Uterus (tissue), 4 donors: ENCODE data around the gene ZDHHC8. TPM values are rescaled to one million over a fixed set of nuclear protein-coding genes. Genes with fewer than 3 reads are reported as not detected.

ENCODE experiments used
- DNase-seq, 2 donors: peaks; one replicate each; pipeline ENCODE4 v3.0.0-alpha.2; 2019 to 2020
- H3K27ac ChIP-seq, 2 donors: fragments of 200-600 bp; sonication (generic); 1 replicate in 1 of 2; 2 replicates in 1 of 2; pipeline ENCODE4 v1.5.1; 2016 to 2018
- H3K27me3 ChIP-seq, 2 donors: fragments of 200-600 bp; sonication (generic); one replicate each; pipeline ENCODE4 v1.5.1; 2018 to 2019; ENCODE audit warnings: control low read depth in 1 of 2
- H3K36me3 ChIP-seq, 2 donors: fragments of 200-600 bp; sonication (generic); one replicate each; pipeline ENCODE4 v1.5.1; 2019; ENCODE audit warnings: control low read depth in 1 of 2
- H3K4me1 ChIP-seq, 2 donors: fragments of 200-600 bp; sonication (generic); one replicate each; pipeline ENCODE4 v1.5.1; 2018 to 2019; ENCODE audit warnings: control low read depth in 1 of 2
- H3K4me3 ChIP-seq, 2 donors: fragments of 200-600 bp; sonication (generic); 1 replicate in 1 of 2; 2 replicates in 1 of 2; pipeline ENCODE4 v1.5.1; 2018 to 2019; ENCODE audit warnings: mild to moderate bottlenecking in 1 of 2
- H3K9me3 ChIP-seq, 2 donors: fragments of 200-600 bp; sonication (generic); one replicate each; pipeline ENCODE4 v1.5.1; 2019; ENCODE audit warnings: control low read depth in 1 of 2
- POLR2A ChIP-seq, 2 donors: fragments of 450-650 bp; IDR thresholded peaks; one replicate each; pipeline ENCODE4 v1.6.1; 2016; ENCODE audit warnings: antibody characterized with exemption in 2 of 2, mild to moderate bottlenecking in 1 of 2, moderate library complexity in 1 of 2
- intact Hi-C: fragments of 100-400 bp; cut with DNase I; formaldehyde crosslinking; loops from one replicate; pipeline ENCODE4 v1.15.1; 2023; ENCODE audit warnings: low total_unique reads
- total RNA-seq, 4 donors: library from RNA; depleted of rRNA in 3 of 4; stranded (reverse); fragments of >200 nt in 3 of 4; gene quantifications; one replicate each; pipeline versions ENCODE4 v1.1.0 to v1.2.4, GENCODE V29; 2014 to 2023
- TF ChIP-seq, protein P1 (sequence below), 4 experiments: fragments of 200-600 bp in 2 of 4; fragments of 450-650 bp in 2 of 4; sonication (generic) in 2 of 4; IDR thresholded peaks; one replicate each; pipeline ENCODE4 v1.5.1; 2016 to 2019; ENCODE audit warnings: antibody characterized with exemption in 4 of 4, mild to moderate bottlenecking in 2 of 4, moderate library complexity in 1 of 4
- donor health status: DM: yes; HTN: yes; CAD: no.

ZDHHC8 gene
- total RNA-seq, 4 donors from 2014 or later = 2.4 to 87.9 (median 20.1) TPM

DNA sequence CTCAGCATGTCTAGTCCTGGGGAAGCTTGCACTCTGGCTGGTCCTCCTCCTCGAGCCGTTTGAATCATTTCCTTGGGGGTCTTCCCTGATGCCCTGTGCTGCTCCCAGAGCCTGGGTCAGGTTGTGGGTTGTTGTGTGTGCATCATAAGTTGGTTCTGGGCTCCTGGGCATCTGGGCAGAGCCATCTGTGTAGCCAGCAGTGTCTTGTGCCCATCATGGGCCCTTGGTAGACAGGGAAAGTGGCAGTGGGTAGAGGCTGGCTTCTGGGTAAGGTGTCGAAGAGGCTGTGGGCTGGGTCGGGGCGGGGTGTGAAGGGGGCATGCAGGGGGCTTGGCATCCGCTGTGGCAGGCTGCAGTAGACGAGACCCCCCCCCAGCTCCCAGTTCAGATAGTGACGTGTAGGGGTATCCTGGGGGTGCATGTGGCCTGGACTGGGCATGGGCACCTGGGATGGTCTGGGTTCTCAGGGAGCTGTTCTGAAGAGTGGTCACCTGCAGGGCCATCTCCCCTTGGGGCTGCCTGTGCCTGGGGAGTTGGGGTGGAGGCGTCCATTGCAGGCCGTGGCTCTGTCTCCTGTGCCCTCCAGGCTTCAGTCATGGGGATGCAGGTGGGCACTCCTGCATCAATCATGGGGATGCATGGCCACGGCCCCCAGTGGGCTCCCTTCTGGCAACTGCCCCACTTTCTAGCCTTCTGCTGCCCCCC, 7.4 kb upstream of the ZDHHC8 start:
- DNase-seq = no peak
- no peaks in the 10 kb centered on the region for H3K9me3 ChIP-seq
- intact Hi-C loops = no loop called here
- H3K4me3 ChIP-seq = no peak overlapping the region
- H3K36me3 ChIP-seq = no peaks in the 10 kb centered on the region
- no peak for TF ChIP-seq POLR2A (IDR thresholded peaks at IDR 0.05)
- TF ChIP-seq, protein P1, sequence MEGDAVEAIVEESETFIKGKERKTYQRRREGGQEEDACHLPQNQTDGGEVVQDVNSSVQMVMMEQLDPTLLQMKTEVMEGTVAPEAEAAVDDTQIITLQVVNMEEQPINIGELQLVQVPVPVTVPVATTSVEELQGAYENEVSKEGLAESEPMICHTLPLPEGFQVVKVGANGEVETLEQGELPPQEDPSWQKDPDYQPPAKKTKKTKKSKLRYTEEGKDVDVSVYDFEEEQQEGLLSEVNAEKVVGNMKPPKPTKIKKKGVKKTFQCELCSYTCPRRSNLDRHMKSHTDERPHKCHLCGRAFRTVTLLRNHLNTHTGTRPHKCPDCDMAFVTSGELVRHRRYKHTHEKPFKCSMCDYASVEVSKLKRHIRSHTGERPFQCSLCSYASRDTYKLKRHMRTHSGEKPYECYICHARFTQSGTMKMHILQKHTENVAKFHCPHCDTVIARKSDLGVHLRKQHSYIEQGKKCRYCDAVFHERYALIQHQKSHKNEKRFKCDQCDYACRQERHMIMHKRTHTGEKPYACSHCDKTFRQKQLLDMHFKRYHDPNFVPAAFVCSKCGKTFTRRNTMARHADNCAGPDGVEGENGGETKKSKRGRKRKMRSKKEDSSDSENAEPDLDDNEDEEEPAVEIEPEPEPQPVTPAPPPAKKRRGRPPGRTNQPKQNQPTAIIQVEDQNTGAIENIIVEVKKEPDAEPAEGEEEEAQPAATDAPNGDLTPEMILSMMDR (IDR thresholded peaks at IDR 0.05) = no peak
- H3K27me3 ChIP-seq = no peaks in the 10 kb centered on the region
- H3K27ac ChIP-seq = no peak overlapping the region
- H3K4me1 ChIP-seq = no peaks in the 10 kb centered on the region

DNA sequence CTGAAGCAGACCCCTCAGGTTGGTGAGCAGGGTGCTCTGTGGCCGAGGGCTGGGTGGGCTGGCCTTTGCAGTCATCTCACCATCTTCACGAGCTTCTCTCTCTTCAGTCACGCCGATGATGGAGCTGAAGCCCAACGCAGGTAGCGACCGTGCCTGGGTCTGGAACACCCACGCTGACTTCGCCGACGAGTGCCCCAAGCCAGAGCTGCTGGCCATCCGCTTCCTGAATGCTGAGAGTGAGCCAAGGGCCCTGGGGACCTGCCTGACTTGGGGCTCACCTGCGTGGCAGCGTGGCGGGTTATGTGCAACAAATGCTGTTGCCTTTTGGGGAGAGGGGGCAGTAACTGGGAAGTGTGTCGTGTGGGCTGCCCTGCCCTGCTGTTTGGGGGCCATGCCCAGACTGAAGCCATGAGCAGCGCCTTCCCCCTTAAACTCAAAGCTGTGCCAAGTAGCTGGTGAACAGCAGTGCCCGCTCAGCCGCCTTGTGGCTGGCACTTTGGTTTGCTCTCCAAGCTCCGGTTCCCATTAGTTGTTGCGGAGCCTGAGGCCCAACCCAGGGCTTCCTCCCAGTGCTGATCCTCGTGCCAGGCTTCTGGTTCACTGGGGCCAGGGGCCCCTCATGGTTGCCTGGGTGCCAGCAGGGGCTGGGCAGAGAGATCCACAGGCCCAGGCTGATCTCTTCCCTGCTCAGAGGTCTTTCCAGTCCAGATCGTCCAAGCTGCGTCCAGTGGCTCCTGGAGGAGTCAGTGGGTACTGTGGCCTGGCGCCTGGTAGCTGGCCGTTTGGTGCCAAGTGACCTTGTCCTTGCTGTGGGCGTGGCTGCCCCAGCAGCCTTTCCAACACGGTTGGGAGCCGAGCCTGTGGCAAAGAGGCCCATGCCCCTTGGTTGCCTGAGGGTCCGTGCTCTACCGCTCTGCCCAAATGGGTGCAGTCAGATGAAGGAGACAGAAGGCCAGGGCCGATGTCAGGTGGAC, 6.1 kb upstream of the ZDHHC8 start:
- H3K4me1 ChIP-seq = no peaks in the 10 kb centered on the region
- TF ChIP-seq, protein P1 (IDR thresholded peaks at IDR 0.05) = no peak
- no peak for TF ChIP-seq POLR2A (IDR thresholded peaks at IDR 0.05)
- no peaks in the 10 kb centered on the region for H3K9me3 ChIP-seq
- no peaks in the 10 kb centered on the region for H3K27me3 ChIP-seq
- H3K27ac ChIP-seq = no peak overlapping the region
- no peak overlapping the region for H3K4me3 ChIP-seq
- no peaks in the 10 kb centered on the region for H3K36me3 ChIP-seq
- intact Hi-C loops = no loop called here
- no peak for DNase-seq

DNA sequence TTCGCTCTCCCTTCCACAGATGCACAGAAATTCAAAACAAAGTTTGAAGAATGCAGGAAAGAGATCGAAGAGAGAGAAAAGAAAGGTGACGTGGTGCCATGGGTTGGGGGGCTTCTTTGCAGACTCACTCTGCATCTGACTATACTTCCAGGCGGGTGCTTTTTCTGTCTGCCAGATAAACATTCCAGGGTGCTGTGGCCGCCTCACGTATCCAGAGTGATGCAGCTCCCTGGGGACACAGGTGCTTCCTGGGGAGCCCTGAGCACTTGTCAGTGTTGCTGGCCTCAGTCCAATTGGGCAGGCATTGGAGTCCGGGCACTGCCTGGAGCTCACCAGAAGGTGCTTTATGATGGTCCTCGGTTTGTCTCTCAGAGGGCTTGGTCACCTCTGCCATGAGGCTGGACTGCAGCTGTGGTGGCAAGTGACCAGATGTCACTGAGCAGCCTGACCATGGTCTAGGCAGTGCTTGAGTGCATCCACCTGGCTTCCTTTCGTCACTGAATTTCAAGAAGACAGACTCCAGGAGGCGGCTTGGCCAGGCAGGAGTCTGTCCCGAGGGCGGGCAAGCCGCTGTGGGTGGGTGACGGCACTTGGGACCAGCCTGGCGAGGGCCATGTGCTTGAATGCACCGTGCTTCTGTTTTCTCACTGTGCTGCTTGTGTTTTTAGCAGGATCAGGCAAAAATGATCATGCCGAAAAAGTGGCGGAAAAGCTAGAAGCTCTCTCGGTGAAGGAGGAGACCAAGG, 5.1 kb upstream of the ZDHHC8 start:
- Histone ChIP-seq H3K27me3 (no peaks in the 10 kb centered on the region), H3K36me3 (no peaks in the 10 kb centered on the region), H3K9me3 (no peaks in the 10 kb centered on the region), H3K4me1 (no peaks in the 10 kb centered on the region), H3K4me3 (no peak overlapping the region), H3K27ac (no peak overlapping the region)
- TF ChIP-seq, protein P1 (IDR thresholded peaks at IDR 0.05) = no peak
- no peak for TF ChIP-seq POLR2A (IDR thresholded peaks at IDR 0.05)
- intact Hi-C loops = no loop called here
- DNase-seq = no peak

DNA sequence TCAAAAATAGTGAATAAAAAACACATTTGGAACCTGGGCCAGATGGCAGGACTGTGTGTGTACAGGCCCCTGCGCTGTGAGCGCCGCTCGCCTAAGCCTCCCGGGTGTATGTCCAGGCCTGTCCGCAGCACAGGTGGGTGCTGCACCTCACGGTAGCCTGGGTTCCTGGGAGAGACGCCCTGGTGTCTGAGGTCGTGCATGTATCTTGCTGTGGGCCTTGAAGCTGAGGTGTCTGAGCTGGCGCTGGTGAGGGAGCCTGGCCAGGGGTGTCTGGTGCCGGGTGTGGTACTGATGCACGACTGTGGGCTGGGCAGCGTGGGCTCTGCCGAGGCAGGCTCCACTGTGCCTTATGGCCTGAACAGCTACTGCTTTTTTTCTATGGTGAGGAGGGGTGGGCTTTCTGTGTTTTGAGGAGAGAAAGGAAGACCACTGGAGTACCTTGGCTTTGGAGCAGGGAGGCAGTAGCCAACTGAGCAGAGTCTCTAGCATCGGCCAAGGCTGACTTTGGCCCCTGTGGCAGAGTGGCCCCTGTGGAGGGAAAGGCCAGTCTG, 4.2 kb upstream of the ZDHHC8 start:
- TF ChIP-seq, protein P1 (IDR thresholded peaks at IDR 0.05) = no peak
- TF ChIP-seq POLR2A (IDR thresholded peaks at IDR 0.05) = no peak
- Histone ChIP-seq H3K27me3 (no peaks in the 10 kb centered on the region), H3K27ac (no peak overlapping the region), H3K4me1 (peaks cover 0 to under 1% of the 10 kb centered on the region in 2 donors), H3K9me3 (no peaks in the 10 kb centered on the region), H3K36me3 (no peaks in the 10 kb centered on the region), H3K4me3 (no peak overlapping the region)
- no peak for DNase-seq
- intact Hi-C loops = no loop called here
